Urinary bladder (tissue), 4 donors: ENCODE data around the gene EGLN3. TPM values are rescaled to one million over a fixed set of nuclear protein-coding genes. Genes with fewer than 3 reads are reported as not detected.
"Not testable (repeated sequence)": the region's sequence is repeated elsewhere in the genome, so short reads cannot be mapped to it uniquely, and the experiment has no call there.

Experiments
- DNase-seq: peaks from one replicate; pipeline ENCODE4 v3.0.0-alpha.2; 2015; ENCODE audit errors: extremely low spot score
- H3K27ac ChIP-seq: one replicate; pipeline ENCODE4 v1.5.1; 2013; ENCODE audit warnings: low read depth, mild to moderate bottlenecking, moderate library complexity
- H3K36me3 ChIP-seq: one replicate; pipeline ENCODE4 v1.6.1; 2013; ENCODE audit warnings: mild to moderate bottlenecking, moderate library complexity; ENCODE audit not compliant: insufficient read depth
- H3K4me1 ChIP-seq: one replicate; pipeline ENCODE4 v1.6.1; 2013; ENCODE audit warnings: mild to moderate bottlenecking, moderate library complexity; ENCODE audit not compliant: insufficient read depth
- H3K4me3 ChIP-seq: one replicate; pipeline ENCODE4 v1.5.1; 2013; ENCODE audit warnings: low read depth, low read length
- WGBS: extraction: QIAGEN DNeasy Blood & Tissue Kit; methylation state at CpG from one replicate; pipeline ENCODE4 v1.1.7; 2013; 5-methylcytosine and 5-hydroxymethylcytosine counted together
- polyA plus RNA-seq: library from polyadenylated mRNA; stranded (reverse); fragments of 200-250 nt; gene quantifications from one replicate; pipeline ENCODE4 v1.2.3, GENCODE V29; 2013
- total RNA-seq: library from RNA; depleted of rRNA; stranded (reverse); fragments of >200 nt; gene quantifications from one replicate; pipeline ENCODE4 v1.2.3, GENCODE V29; 2014
- donor health status: healthy with polysubstance abuse.
- donor health status: healthy.

Gene EGLN3
- total and polyA plus RNA-seq, 2 donors = 54.6 to 65.8 TPM

DNA sequence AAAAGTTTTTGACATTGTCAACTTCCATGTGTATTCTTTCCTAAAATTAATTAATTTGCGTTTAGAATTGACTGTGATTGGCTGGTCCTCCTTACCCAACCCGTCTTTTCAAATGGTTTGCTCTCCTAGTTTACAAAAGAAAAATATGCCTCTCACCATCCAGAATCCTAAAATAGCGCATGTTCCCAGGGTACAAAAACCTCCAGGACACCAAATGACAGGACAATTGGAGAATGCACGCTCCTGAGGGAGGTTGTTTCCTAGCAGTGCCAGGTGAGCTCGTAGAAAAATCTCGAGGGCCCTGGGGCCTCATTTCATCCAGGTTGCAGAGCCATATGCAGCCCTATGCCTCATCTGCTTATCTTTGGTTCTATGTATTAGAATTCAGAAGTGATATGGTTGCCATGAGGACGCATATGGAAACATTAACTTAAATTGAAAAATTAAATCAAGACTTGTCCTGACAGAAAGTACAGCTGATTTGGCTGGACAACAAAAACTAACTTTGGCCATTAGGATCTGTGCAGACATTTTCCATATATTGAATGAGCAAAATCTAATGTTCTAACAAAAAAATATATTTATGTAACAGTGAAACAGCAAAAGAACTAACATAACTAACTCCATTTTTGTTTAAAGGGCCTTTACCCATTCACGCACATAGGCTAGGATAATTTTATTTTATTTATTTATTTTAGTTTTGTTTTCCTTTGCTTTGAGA is 28.2 kb upstream of the EGLN3 start:
- Histone ChIP-seq H3K4me3 (no peak overlapping the region), H3K27ac (no peak overlapping the region), H3K4me1 (no peaks in the 10 kb centered on the region), H3K36me3 (no peaks in the 10 kb centered on the region)
- WGBS = 88% methylated on average over 8 of the region's 8 CpGs
- no peak for DNase-seq

DNA sequence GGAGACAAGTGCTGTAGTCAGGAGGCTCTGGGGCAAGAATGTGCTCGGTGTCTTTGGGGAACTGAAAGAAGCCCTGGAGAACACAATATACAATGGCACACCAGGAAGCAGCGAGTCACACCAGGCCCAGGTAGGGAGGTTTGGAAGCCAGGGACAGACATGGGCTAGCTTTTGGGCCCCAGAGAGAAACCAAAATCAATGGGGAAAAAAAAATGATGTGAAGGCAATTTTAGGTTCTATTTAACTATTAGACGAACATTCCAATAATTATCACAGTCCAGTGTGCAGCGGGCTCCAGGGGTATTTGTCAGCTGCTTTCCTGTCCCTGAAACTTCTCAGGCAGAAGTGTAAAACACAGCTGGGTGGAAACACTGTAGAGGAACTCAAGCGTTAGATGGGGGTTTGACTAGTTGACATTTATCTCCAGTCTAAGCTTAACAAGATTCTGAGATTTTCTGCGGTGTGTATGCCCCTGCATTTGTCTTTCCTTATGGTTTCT is 21.8 kb upstream of the EGLN3 start:
- Histone ChIP-seq H3K36me3 (no peaks in the 10 kb centered on the region), H3K4me1 (no peaks in the 10 kb centered on the region), H3K27ac (no peak overlapping the region), H3K4me3 (no peak overlapping the region)
- DNase-seq = no peak
- 87% methylated on average over 6 of the region's 6 CpGs for WGBS

DNA sequence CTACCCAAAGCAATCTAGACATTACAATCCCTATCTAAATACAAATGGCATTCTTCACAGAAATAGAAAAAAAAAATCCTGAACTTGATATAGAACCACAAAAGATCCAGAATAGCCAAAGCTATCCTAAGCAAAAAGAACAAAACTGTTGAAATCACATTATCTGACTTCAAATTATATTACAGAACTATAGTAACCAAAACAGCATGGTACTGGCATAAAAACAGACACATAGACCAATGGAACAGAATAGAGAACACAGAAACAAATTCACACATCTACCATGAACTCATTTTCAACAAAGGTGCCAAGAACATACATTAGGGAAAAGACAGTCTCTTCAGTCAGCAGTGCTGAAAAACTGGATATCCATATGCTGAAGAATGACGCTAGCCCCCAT is 19.0 kb upstream of the EGLN3 start:
- H3K4me1 ChIP-seq, H3K4me3 ChIP-seq, H3K36me3 ChIP-seq, DNase-seq, H3K27ac ChIP-seq: not testable (repeated sequence)
- 98% methylated on average over 1 of the region's 1 CpG for WGBS

DNA sequence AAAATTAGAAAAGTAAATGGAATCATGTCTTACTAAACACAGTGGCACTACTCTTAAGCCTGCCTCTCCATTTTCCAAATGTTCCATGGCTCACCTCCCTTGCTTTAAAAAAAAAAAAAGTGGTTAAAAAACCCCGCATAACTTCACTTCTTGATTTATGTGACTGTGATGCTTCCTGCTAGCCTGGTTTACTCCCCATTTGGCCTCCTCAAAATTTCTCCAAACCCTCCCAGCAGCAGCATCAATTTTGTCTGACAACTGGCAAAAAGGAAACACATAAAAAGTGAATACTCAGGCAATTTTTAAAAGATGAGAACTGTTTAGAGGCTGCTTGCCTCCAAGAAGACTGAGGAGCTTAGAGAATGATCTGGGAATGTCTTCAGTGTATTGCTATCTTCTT is 17.8 kb upstream of the EGLN3 start:
- DNase-seq = no peak
- Histone ChIP-seq H3K4me1 (no peaks in the 10 kb centered on the region), H3K4me3 (no peak overlapping the region), H3K36me3 (no peaks in the 10 kb centered on the region), H3K27ac (no peak overlapping the region)
- 38% methylated on average over 1 of the region's 1 CpG for WGBS

DNA sequence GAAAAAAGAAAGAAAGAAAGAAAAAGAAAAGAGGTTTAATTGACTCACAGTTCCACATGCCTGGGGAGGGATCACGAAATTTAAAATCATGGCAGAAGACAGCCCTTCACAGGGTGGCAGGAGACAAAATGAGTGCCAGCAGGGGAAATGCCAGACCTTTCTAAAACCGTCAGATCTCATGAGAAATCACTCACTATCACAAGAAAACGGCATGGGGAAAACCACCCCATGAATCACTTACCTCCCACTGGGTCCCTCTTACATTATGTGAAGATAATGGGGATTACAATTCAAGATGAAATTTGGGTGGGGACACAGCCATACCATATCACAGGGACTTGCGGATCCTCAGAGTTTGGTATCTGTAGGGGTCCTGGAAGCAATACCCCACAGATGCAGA is 16.3 kb upstream of the EGLN3 start:
- DNase-seq = no peak
- no peak overlapping the region for H3K27ac ChIP-seq
- no peaks in the 10 kb centered on the region for H3K4me1 ChIP-seq
- H3K36me3 ChIP-seq = no peaks in the 10 kb centered on the region
- no peak overlapping the region for H3K4me3 ChIP-seq
- WGBS = 80% methylated on average over 4 of the region's 4 CpGs

DNA sequence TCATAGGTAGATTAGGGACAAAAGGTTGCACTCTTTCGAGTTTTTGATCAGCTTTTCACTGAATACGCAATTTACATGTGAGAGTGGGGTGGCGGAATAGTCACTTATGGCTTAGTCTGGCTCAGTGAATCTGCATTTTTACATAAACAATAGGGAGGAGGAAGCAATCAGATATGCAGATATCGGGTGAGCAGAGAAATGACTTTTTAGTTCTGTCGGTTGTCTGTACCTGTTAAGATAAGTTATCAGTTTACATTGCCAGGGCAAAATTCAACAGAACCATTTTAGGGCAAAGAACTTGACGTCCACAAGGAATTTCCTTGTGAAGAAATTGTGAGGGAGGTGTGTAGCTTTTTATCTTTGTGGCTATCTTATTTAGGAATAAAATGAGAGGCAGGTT is 15.4 kb upstream of the EGLN3 start:
- no peaks in the 10 kb centered on the region for H3K4me1 ChIP-seq
- 80% methylated on average over 6 of the region's 6 CpGs for WGBS
- no peak overlapping the region for H3K4me3 ChIP-seq
- H3K36me3 ChIP-seq = no peaks in the 10 kb centered on the region
- DNase-seq = no peak
- no peak overlapping the region for H3K27ac ChIP-seq

DNA sequence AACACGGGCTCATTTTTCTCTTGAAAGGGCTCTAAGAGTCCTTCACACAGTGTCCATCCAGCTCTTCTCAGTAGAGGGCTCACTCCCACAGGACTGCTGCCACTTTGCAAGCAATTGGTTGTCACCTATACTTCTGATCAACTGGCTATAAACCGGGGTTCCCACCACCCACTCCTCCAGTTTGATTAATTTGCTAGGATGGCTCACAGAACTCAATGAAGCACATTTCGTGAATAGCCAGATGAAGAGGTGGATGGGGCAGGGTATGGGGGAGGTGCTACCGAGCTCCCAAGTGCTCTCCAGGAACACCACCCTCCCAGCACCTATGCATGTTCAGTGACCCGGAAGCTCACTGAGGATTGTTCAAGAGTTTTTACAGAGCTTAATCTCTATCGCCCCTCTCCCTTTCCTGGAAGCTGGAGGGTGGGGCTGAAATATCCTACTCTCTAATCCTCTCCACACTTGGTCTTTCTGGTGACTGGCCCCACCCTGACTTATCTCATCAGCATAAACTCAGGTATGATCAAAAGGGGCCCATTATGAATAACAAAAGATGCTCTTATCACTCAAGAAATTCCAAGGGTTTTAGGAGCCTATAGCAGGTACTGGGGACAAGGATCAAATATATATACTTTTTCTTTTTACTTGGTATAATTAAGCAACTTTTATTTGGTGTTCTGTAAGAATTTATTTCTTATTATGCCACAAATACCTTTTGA is 13.9 kb upstream of the EGLN3 start:
- H3K27ac ChIP-seq = no peak overlapping the region
- no peaks in the 10 kb centered on the region for H3K36me3 ChIP-seq
- WGBS = 89% methylated on average over 6 of the region's 6 CpGs
- no peak overlapping the region for H3K4me3 ChIP-seq
- DNase-seq = no peak
- no peaks in the 10 kb centered on the region for H3K4me1 ChIP-seq

DNA sequence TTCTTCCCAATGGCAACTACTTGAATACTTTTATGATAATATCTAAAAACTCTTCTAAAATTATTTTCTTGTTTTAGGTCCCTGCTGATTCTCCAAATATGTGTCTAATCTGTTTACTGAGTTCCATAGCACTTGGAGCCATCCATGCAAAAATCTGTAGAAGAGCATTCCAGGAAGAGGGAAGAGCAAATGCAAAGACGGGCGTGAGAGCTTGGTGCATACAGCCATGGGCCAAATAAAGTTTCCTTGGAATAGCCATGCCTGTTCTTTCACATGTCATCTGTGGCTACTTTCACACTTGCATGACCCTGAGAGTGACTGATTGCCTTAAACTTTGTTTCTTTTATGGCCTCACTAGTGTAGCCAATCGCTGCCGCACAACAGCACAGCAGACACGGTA is 13.0 kb upstream of the EGLN3 start:
- WGBS = 90% methylated on average over 5 of the region's 5 CpGs
- DNase-seq = no peak
- no peaks in the 10 kb centered on the region for H3K36me3 ChIP-seq
- H3K4me3 ChIP-seq = no peak overlapping the region
- H3K27ac ChIP-seq = no peak overlapping the region
- no peaks in the 10 kb centered on the region for H3K4me1 ChIP-seq

DNA sequence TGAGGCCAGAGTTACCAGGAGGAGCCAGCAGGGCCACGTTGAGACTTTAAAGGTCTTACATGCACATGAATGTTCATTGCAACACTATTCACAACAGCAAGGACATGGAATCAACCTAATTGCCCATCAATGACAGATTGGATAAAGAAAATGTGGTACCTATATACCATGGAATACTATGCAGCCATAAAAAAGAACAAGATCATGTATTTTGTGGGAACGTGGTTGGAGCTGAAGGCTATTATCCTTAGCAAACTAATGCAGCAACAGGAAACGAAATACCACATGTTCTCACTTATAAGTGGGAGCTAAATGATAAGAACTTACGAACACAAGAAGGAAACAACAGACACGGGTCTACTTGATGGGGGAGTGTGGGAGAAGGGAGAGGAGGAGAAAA is 11.6 kb upstream of the EGLN3 start:
- whole genome bisulfite sequencing = 89% methylated on average over 5 of the region's 5 CpGs
- H3K4me3 ChIP-seq, H3K27ac ChIP-seq, H3K4me1 ChIP-seq, DNase-seq, H3K36me3 ChIP-seq: not testable (repeated sequence)

DNA sequence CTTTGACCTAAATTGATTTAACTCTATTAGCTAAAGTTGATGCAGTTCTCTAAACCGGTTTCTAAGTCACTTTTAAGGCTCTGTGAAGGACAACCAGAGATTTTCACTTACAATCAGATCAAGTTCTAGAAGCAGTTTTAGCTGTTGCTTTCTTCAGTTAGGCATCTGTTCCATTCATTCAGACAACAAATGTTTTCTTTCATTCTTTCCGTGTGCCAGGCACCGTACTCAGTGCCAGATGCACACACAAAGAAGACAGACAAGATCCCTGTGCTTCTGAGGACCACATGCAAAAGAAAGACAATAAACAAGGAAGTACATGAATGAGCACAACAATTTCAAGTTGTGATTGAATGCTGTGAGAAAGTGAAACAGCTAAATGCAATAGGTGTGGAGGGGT is 11.1 kb upstream of the EGLN3 start:
- H3K27ac ChIP-seq = no peak overlapping the region
- no peak overlapping the region for H3K4me3 ChIP-seq
- no peak for DNase-seq
- no peaks in the 10 kb centered on the region for H3K36me3 ChIP-seq
- no peaks in the 10 kb centered on the region for H3K4me1 ChIP-seq
- WGBS = 65% methylated on average over 3 of the region's 3 CpGs

DNA sequence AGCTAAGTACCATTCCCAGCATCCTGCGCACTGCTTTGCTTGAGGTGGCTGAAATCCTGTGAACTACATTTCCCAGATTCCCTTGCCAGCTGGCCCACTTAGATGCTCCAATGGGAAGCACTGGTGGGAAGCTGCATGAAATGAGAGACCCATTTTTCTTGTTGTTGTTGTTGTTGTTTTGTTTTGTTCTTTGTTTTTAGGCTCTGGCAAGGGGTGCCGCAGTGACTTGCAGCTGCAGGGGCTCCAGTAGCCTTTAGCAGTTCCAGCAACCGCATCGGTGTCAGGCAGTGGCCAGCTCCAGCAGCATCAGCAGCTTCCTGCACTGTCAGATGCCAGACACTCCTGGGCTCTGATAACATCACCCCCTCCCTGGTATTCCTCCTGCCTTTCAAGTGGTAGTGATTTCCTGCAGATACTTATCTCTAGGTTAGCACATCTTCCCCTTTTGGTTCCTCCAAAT is 8.8 kb upstream of the EGLN3 start:
- no peak overlapping the region for H3K27ac ChIP-seq
- DNase-seq = no peak
- 66% methylated on average over 4 of the region's 4 CpGs for WGBS

DNA sequence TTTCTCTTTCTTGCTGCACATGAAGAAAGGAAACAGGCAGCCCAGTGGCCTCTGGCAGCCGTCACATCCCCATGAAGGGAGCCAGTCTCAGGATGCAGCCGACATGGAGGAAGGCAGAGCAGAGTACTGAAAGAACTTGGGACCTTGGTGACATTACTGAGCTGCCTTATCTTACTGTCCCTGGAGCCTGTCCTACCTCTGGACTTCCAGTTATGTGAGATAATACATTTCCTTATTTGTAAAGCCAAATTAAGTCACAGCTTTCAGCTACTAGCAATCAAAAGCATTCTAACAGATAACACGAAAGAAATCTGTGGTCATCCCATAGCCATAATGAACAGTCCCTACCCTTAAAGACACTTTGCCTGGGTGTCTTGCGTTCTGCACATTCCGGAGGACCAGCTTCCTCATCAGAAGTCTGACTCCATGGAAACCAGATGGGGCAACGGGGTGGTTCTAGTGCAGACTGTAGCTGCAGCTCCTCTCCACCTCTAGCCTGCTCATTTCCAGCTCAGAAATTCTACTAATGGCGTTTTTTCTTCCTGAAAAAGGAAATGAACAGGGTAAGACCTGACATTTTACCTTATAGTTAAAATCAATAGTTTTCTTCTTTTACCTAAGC is 7.8 kb upstream of the EGLN3 start:
- 93% methylated on average over 7 of the region's 7 CpGs for WGBS
- Histone ChIP-seq H3K4me3 (no peak overlapping the region), H3K36me3 (no peaks in the 10 kb centered on the region), H3K27ac (no peak overlapping the region), H3K4me1 (no peaks in the 10 kb centered on the region)
- no peak for DNase-seq

More for the DNA sequence above, 8.8 kb upstream of the EGLN3 start:
- H3K36me3 ChIP-seq = no peaks in the 10 kb centered on the region
- no peak overlapping the region for H3K4me3 ChIP-seq
- no peaks in the 10 kb centered on the region for H3K4me1 ChIP-seq

DNA sequence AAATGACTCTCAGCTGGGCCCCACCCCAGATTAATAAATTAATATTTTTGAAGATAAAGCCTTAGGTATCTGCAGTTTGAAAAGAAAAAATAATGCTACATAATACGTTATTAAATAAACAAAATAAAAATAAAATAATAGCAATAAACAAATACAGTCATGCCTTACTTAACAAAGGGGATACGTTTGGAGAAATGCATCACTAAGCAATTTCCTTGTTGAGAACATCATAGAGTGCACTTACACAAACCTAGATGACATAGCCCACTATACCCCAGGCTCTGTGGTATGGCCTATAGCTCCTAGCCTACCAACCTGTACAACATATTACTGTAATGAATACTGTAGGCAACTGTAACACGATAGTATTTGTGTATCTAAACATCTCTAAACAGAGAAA is 7.1 kb upstream of the EGLN3 start:
- no peak overlapping the region for H3K27ac ChIP-seq
- no peak for DNase-seq
- H3K36me3 ChIP-seq = no peaks in the 10 kb centered on the region
- no peaks in the 10 kb centered on the region for H3K4me1 ChIP-seq
- WGBS = 94% methylated on average over 3 of the region's 3 CpGs
- no peak overlapping the region for H3K4me3 ChIP-seq

DNA sequence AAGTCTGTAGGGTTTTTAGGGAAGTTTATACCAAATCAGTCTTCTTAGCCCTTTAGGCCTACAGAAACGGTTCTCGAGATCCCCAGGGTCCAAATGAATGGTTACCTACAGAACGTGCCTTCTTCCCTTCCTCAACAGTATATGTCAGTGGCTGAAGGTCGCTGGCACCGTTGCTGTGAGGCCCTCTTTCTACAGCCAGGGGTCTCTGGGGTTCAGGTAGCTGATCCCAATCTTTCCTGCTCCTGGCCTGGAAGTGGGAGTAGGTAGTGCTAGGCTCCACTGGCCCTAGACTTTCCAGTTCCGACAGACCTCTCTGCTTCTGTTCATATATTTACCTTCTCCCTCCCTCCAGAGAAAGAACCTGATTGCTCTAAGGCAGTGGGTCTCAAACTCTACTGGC is 6.4 kb upstream of the EGLN3 start:
- WGBS = 94% methylated on average over 6 of the region's 6 CpGs
- Histone ChIP-seq H3K27ac (no peak overlapping the region), H3K4me1 (no peaks in the 10 kb centered on the region), H3K4me3 (no peak overlapping the region), H3K36me3 (no peaks in the 10 kb centered on the region)
- no peak for DNase-seq
